Loucy (cell line): Measurements from ENCODE around the gene STXBP4.

ENCODE experiments used
- H2AFZ ChIP-seq: fragments of 200-600 bp; sonication (generic); 2 replicates; pipeline ENCODE4 v1.6.0; 2016; ENCODE audit warnings: antibody characterized with exemption, mild to moderate bottlenecking, low read length, moderate library complexity
- H3F3A ChIP-seq: fragments of 200-600 bp; 2 replicates; pipeline ENCODE4 v1.6.0; 2016; ENCODE audit warnings: antibody characterized with exemption, low read depth, mild to moderate bottlenecking
- H3K27me3 ChIP-seq: fragments of 200-600 bp; sonication (generic); 2 replicates; pipeline ENCODE4 v1.6.1; 2014; ENCODE audit warnings: low read length, mild to moderate bottlenecking; ENCODE audit not compliant: insufficient read depth, poor library complexity, severe bottlenecking
- H3K36me3 ChIP-seq: fragments of 200-600 bp; sonication (generic); 2 replicates; pipeline ENCODE4 v1.6.1; 2016; ENCODE audit warnings: low read length; ENCODE audit not compliant: insufficient read depth
- H3K4me1 ChIP-seq: fragments of 200-600 bp; sonication (generic); 2 replicates; pipeline ENCODE4 v1.5.1; 2014; ENCODE audit warnings: low read length, mild to moderate bottlenecking; ENCODE audit not compliant: insufficient read depth, poor library complexity, severe bottlenecking
- H3K4me2 ChIP-seq: fragments of 200-600 bp; sonication (generic); 2 replicates; pipeline ENCODE4 v1.6.0; 2014; ENCODE audit warnings: antibody characterized with exemption, low read length, low read depth, mild to moderate bottlenecking; ENCODE audit not compliant: poor library complexity, severe bottlenecking
- H3K4me3 ChIP-seq: fragments of 200-600 bp; sonication (generic); 2 replicates; pipeline ENCODE4 v1.5.1; 2014; ENCODE audit warnings: low read length, mild to moderate bottlenecking, mixed read lengths; ENCODE audit not compliant: poor library complexity, severe bottlenecking
- H3K79me2 ChIP-seq: fragments of 200-600 bp; sonication (generic); 2 replicates; pipeline ENCODE4 v1.6.1; 2014; ENCODE audit warnings: low read length; ENCODE audit not compliant: insufficient read depth
- H3K9ac ChIP-seq: fragments of 200-600 bp; sonication (generic); 2 replicates; pipeline ENCODE4 v1.6.0; 2014; ENCODE audit warnings: mild to moderate bottlenecking, low read depth, low read length, moderate library complexity; ENCODE audit not compliant: poor library complexity, severe bottlenecking
- H3K9me2 ChIP-seq: fragments of 200-600 bp; sonication (generic); replicated peaks from 2 replicates; pipeline ENCODE4 v1.6.1; 2016; ENCODE audit warnings: low read depth, low read length, mixed read lengths
- H3K9me3 ChIP-seq: fragments of 200-600 bp; sonication (generic); 2 replicates; pipeline ENCODE4 v1.6.1; 2014; ENCODE audit warnings: mild to moderate bottlenecking, antibody characterized with exemption, low read length, low read depth; ENCODE audit not compliant: insufficient read depth
- H4K20me1 ChIP-seq: fragments of 200-600 bp; sonication (generic); 2 replicates; pipeline ENCODE4 v1.6.0; 2014; ENCODE audit warnings: antibody characterized with exemption, low read length, mild to moderate bottlenecking; ENCODE audit not compliant: insufficient read depth, poor library complexity, severe bottlenecking
- EZH2phosphoT487 ChIP-seq: fragments of 200-600 bp; IDR thresholded peaks from 2 replicates; pipeline ENCODE4 v1.6.1; 2018; ENCODE audit warnings: antibody characterized with exemption, mild to moderate bottlenecking, moderate library complexity, borderline replicate concordance
- TF ChIP-seq, protein P1 (sequence below): fragments of 200-600 bp; sonication (generic); conservative IDR thresholded peaks from 2 replicates; pipeline ENCODE4 v1.5.1; 2014; ENCODE audit warnings: mild to moderate bottlenecking, antibody characterized with exemption, low read length

The STXBP4 gene

DNA sequence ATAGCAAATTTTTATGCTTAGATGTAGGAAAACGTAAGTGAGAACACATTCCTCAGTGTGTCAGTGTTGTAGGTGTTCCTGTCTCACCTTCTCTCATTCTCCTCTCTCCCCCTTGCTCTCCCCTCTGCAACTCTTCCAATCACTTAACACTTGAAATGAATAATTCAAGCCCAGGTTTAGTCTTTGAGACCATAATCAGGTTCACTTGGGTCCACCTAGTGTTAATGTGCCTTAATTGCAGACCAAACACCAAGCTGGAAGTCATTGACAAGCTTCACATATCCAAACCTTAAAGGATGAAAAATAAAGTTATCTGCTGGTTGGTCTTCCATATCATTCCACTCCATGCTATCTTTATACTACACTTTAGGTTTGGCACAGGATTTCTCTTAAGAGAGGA lies 37.0 kb downstream of the STXBP4 start:
- Histone ChIP-seq H3K4me2 (no peak overlapping the region), H3K9ac (no peak overlapping the region), H4K20me1 (no peaks in the 10 kb centered on the region), H3K4me1 (peaks cover 7% of the 10 kb centered on the region), H3K36me3 (no peaks in the 10 kb centered on the region; the same call in 1 of the 2 replicates), H3K9me2 (no peaks in the 10 kb centered on the region), H3F3A (no peaks in the 10 kb centered on the region), H3K9me3 (no peaks in the 10 kb centered on the region), H3K4me3 (no peak overlapping the region), H3K79me2 (no peaks in the 10 kb centered on the region), H3K27me3 (no peaks in the 10 kb centered on the region), H2AFZ (no peak overlapping the region)
- TF ChIP-seq EZH2phosphoT487: no peak
- TF ChIP-seq, protein P1, sequence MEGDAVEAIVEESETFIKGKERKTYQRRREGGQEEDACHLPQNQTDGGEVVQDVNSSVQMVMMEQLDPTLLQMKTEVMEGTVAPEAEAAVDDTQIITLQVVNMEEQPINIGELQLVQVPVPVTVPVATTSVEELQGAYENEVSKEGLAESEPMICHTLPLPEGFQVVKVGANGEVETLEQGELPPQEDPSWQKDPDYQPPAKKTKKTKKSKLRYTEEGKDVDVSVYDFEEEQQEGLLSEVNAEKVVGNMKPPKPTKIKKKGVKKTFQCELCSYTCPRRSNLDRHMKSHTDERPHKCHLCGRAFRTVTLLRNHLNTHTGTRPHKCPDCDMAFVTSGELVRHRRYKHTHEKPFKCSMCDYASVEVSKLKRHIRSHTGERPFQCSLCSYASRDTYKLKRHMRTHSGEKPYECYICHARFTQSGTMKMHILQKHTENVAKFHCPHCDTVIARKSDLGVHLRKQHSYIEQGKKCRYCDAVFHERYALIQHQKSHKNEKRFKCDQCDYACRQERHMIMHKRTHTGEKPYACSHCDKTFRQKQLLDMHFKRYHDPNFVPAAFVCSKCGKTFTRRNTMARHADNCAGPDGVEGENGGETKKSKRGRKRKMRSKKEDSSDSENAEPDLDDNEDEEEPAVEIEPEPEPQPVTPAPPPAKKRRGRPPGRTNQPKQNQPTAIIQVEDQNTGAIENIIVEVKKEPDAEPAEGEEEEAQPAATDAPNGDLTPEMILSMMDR: peak; percentile 71

DNA sequence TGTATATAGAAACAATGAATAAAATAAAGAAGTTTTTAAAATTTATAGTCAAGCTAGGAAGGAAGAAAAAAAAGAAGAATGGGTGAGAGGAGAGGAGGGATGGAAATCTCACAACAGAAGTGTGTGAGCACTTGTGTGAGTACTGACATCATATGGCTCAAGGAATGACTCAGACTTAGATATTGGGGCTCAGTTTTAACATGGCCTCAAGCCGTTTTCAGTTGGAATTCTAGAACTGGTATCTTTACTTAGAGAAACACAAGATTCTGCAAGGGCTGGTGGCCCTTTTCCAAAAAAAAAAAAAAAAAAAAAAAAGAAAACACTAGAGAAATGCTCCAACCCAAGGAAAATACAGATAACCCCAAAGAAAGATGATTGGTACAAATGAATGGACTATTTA lies 55.1 kb downstream of the STXBP4 start:
- Histone ChIP-seq H3K79me2 (no peaks in the 10 kb centered on the region), H3K27me3 (no peaks in the 10 kb centered on the region)
- TF ChIP-seq EZH2phosphoT487: no peak
- TF ChIP-seq, protein P1: no peak

DNA sequence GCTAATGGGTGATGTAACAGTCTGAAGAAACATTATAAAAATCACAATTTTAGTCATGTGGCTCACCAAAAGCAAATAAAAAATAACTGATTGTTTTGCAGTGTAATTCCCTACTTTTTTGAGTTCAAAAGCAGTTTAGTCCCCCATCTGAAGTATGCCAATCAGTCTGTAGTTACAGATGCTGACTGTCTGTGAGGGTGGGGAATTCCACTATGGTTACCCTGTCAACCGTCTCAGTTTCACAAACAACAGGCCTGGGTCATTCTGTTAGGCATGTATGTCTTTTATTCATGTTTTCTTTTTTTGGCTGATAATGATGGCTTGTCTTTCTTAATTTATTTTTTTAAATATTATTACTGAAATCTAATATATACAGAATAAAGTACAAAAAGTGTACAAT lies 69.3 kb downstream of the STXBP4 start:
- Histone ChIP-seq H3K4me3 (no peak overlapping the region), H3F3A (no peaks in the 10 kb centered on the region), H4K20me1 (no peaks in the 10 kb centered on the region), H3K9ac (no peak overlapping the region), H3K9me3 (no peaks in the 10 kb centered on the region), H3K9me2 (no peaks in the 10 kb centered on the region), H3K36me3 (no peaks in the 10 kb centered on the region; the same call in 1 of the 2 replicates), H3K4me2 (no peak overlapping the region), H3K79me2 (no peaks in the 10 kb centered on the region), H2AFZ (no peak overlapping the region), H3K4me1 (peaks cover 4% of the 10 kb centered on the region), H3K27me3 (no peaks in the 10 kb centered on the region)
- no peak for TF ChIP-seq EZH2phosphoT487
- TF ChIP-seq, protein P1: no peak

More for the DNA sequence above, 55.1 kb downstream of the STXBP4 start:
- H3K36me3 ChIP-seq: no peaks in the 10 kb centered on the region
- H3K4me3 ChIP-seq: no peak overlapping the region
- H3K9me3 ChIP-seq: no peaks in the 10 kb centered on the region
- no peaks in the 10 kb centered on the region for H4K20me1 ChIP-seq
- no peaks in the 10 kb centered on the region for H3F3A ChIP-seq
- H3K9me2 ChIP-seq: no peaks in the 10 kb centered on the region
- H2AFZ ChIP-seq: no peak overlapping the region
- no peaks in the 10 kb centered on the region for H3K4me1 ChIP-seq
- no peak overlapping the region for H3K4me2 ChIP-seq
- H3K9ac ChIP-seq: no peak overlapping the region
